Left lobe of liver (tissue), 2 donors: ENCODE results near the gene CCDC170. TPM values are rescaled to one million over a fixed set of nuclear protein-coding genes. Genes with fewer than 3 reads are reported as not detected.

ENCODE experiments used
- ATAC-seq: fragments of 200-7000 bp; cut with Tn5 transposase; one replicate; pipeline ENCODE4 v1.9.1; 2020; ENCODE audit warnings: mild to moderate bottlenecking, moderate library complexity
- DNase-seq: peaks from one replicate; pipeline ENCODE4 v3.0.0-alpha.2; 2020; ENCODE audit warnings: low spot score
- total RNA-seq: library from RNA; stranded (reverse); gene quantifications from one replicate; pipeline ENCODE4 v1.2.1, GENCODE V29; 2021
- donor health status: DM: no; HTN: no; CAD: no; lungs with moderate emphysema.
- donor health status: DM: no; HTN: yes; CAD: no.

The CCDC170 gene
- total RNA-seq, 1 donor from 2014 or later, result 0.45 TPM

- DNase-seq, result no peak
Observed at GRCh38 chr6:151649835-151650234, 156.0 kb downstream of the CCDC170 start.

GRCh38 chr6:151651639-151652038, 157.8 kb downstream of the CCDC170 start:
- DNase-seq, result no peak
- peak; percentile 39 for ATAC-seq

More at GRCh38 chr6:151649835-151650234, 156.0 kb downstream of the CCDC170 start:
- peak; percentile 11 for ATAC-seq

- ATAC-seq (peak; percentile 77), DNase-seq (peak; percentile 62)
Observed at GRCh38 chr6:151652325-151652724, 158.5 kb downstream of the CCDC170 start.

GRCh38 chr6:151655099-151655498, 161.3 kb downstream of the CCDC170 start:
- ATAC-seq (no peak), DNase-seq (no peak)

- ATAC-seq, result peak; percentile 59
Observed at GRCh38 chr6:151656392-151656791, 162.6 kb downstream of the CCDC170 start.

GRCh38 chr6:151658091-151658490, 164.3 kb downstream of the CCDC170 start:
- DNase-seq, result no peak
- ATAC-seq, result peak; percentile 78

More at GRCh38 chr6:151656392-151656791, 162.6 kb downstream of the CCDC170 start:
- DNase-seq, result no peak

GRCh38 chr6:151659212-151659611, 165.4 kb downstream of the CCDC170 start:
- DNase-seq (no peak), ATAC-seq (no peak)

GRCh38 chr6:151661509-151661908, 167.7 kb downstream of the CCDC170 start:
- ATAC-seq, result no peak

GRCh38 chr6:151661928-151662327, 168.1 kb downstream of the CCDC170 start:
- no peak for ATAC-seq

More at GRCh38 chr6:151661509-151661908, 167.7 kb downstream of the CCDC170 start:
- no peak for DNase-seq

GRCh38 chr6:151663559-151663958, 169.7 kb downstream of the CCDC170 start:
- no peak for DNase-seq
- no peak for ATAC-seq

More at GRCh38 chr6:151661928-151662327, 168.1 kb downstream of the CCDC170 start:
- DNase-seq, result no peak

GRCh38 chr6:151664390-151664789, 170.6 kb downstream of the CCDC170 start:
- no peak for DNase-seq
- ATAC-seq, result peak; percentile 48

- DNase-seq (no peak), ATAC-seq (peak; percentile 39)
Observed at GRCh38 chr6:151665329-151665728, 171.5 kb downstream of the CCDC170 start.

GRCh38 chr6:151666526-151666925, 172.7 kb downstream of the CCDC170 start:
- DNase-seq (no peak), ATAC-seq (no peak)

GRCh38 chr6:151669208-151669560, 175.4 kb downstream of the CCDC170 start:
- no peak for DNase-seq
- ATAC-seq, result peak; percentile 4

GRCh38 chr6:151670116-151670515, 176.3 kb downstream of the CCDC170 start:
- DNase-seq (no peak), ATAC-seq (no peak)

Other genes with a start within 250 kb of the CCDC170 start
- gene ZBTB2, start 102.5 kb upstream of the CCDC170 start, total RNA-seq, result 2.7 TPM
- gene RMND1, start 41.9 kb upstream of the CCDC170 start, total RNA-seq, result 18.6 TPM